Stimulated activated CD4-positive, alpha-beta T cell treated with anti-CD3 and anti-CD28 coated beads, Interleukin-2, amount 100 ng/mL, for 4 hours (primary cell): Measurements from ENCODE around the gene EFTUD2.
"Not testable (repeated sequence)": the region's sequence is repeated elsewhere in the genome, so short reads cannot be mapped to it uniquely, and the experiment has no call there.

Experiments used
- DNase-seq: peaks from one replicate; pipeline ENCODE4 v3.0.0-alpha.2; 2020; ENCODE audit warnings: low read depth

The EFTUD2 gene

DNA sequence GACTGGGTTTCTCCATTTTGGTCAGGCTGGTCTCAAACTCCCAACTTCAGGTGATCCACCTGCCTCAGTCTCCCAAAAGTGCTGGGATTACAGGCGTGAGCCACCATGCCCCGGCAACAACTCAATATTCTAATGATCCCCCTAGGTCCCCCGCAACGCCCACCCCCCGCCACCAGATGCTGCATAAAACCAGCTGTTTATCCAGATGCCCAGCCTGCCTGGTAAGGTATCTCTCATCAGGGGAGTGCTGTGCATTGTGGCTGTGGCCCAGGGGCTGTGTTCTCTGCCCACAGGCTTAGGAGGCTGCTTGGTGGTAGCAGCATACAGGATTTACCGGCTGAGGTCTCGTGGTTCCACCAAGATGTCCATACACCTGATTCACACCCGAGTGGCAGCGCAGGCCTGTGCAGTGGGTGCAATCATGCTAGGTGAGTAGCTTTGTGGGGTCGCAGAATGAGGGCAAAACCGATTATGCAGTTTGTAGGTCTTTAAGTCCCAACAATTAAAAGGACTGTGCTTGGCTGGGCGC is 50.2 kb downstream of the EFTUD2 start:
- DNase-seq: no peak

DNA sequence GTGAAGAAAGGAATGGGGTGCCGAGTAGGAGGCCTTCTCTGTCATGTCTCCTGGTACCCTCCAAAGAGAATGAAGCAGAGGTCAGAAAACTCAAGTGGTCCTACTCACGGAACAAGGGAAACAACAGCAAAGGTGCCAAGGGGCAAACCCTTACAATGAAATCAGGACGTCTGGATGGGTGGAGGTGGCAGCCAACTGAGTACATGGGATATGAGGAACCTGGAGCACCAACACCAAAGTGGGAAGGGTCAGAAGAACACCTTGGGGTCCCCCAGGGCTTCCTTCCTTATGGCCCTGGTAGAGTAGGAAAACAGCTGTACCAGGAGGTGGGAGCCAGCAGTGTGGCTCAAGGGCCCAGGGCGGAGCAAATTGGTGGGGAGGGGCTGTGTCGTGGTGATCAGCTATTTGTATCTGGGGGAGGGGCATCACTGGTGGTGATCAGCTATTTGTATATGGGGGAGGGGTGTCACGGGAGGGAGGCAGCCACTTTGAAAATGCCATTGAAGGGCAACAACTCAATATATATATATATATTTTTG is 50.9 kb downstream of the EFTUD2 start:
- DNase-seq: no peak

DNA sequence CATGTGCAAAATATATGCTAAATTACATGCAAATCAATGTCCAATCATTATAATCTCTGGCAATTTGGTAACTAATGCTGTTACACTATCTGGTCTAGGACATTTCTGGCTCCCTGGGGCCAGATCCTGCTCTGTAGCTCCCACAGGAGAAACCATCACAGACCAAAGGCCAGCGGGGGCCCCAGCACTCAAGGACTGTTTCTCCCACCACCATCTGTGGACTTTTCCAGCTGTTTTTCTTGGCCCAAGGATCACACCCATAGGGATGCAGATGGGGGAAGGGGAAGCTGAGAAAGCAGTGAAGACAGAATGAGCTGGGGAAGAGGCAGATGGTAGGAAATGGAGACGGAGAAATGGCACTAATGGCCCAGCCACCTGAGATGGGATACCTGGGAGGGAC is 51.7 kb downstream of the EFTUD2 start, which contains the start of gene HIGD1B:
TSS of gene HIGD1B (plus strand) at position 298 of the 400 bp plus-strand sequence. CDS start 270 bp downstream, outside the sequence.
- DNase-seq: no peak

GRCh38 chr17:44846206-44846605 is 53.0 kb downstream of the EFTUD2 start:
- DNase-seq: no peak

DNA sequence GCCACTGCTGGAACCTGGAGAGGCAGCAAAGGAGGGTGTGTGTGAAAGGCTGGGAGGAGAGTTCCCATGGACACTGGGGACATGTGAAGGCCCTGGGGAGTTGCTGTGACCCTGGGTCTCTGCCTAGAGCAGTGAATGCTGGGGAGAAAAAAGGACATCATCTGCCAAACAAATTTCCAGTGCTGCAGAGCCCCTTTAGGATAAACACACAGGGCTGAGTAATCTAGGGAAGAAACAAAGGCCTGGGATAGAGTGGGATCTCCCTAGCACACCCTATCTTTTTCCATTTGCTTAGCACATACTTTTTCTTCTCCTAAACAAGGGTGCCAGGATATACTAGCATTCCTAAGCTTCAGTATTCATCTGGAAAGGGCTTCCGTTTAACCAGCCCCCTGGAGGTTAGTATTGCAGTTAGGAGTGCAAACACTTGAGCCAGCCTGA is 54.8 kb downstream of the EFTUD2 start:
- DNase-seq: no peak

GRCh38 chr17:44842748-44843147 is 56.5 kb downstream of the EFTUD2 start:
- DNase-seq: no peak

DNA sequence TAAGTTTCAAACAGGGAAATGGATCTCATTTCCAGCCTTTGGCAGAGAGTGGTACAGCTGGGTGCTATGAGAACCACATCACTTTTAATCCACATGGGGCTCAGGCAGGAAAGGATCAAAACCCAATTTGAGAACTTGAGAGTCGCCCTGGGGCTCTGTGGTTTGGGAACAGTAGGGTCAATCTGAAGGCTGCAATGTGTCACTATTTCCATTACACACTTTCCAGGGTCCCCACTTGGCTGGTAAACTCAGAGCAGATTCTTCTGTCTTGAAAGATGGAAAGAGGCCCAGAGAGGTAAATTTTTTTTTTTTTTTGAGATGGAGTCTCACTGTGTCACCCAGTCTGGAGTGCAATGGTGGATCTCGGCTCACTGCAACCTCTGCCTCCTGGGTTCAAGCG is 58.3 kb downstream of the EFTUD2 start:
- DNase-seq: no peak

GRCh38 chr17:44840274-44840673 is 59.0 kb downstream of the EFTUD2 start:
- no peak for DNase-seq

DNA sequence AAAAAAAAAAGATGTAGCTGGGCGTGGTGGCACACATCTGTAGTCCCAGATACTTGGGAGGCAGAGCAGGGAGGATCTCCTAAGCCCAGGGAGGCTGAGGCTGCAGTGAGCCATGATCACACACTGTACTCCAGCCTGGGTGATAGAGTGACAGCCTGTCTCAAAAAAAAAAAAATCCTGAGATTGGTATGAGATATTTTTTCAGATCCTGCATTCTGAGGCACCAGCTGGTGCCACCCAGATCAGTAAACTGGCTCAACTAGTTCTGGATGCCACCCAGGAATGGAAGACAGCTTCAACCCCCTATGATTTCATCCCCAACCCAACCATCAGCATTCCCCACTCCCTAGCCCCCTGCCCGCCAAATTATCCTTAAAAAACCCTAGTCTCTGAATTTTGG is 62.0 kb downstream of the EFTUD2 start:
- DNase-seq: no peak

DNA sequence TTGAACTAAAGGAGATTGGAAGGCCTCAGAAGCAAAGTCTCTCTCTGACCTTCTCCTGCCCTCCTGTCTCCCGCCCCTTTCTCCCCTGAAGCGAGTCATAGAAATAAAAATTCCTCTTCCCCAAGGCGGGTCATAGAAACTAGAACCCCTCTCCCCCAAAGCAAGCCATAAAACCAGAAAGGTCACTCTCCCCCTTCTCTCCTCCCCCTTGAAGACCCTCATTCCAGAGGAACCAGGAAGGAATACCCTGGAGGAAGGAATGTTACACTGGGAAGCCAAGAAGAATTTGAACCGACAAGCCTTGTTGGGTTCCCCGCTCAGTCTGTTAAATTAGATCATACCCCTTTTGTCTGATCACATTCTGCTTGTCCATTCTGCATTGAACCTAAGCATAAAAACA is 66.4 kb downstream of the EFTUD2 start:
- DNase-seq: no peak

DNA sequence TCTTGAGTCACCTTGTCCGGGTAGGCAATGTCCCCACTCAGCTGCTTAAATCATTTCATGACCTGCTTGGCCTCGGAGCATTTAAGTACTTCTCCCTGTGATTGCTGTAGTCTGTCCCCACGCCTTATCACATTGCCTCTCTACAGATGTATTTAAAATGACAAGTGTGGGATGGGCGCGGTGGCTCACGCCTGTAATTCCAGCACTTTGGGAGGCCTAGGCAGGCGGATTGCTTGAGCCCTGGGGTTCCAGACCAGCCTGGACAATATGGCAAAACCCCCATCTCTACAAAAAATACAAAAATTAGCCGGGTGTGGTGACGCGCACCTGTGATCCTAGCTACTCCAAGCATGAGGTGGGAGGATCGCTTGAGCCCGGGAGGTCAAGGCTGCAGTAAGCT is 67.9 kb downstream of the EFTUD2 start:
- no peak for DNase-seq

- DNase-seq: no peak
Observed at GRCh38 chr17:44830359-44831288, 68.6 kb downstream of the EFTUD2 start.

GRCh38 chr17:44829523-44830358 is 69.5 kb downstream of the EFTUD2 start, which contains the start of gene GJC1:
Gene GJC1 (minus strand): TSS chr17:44830287. CDS start chr17:44805817, 24,470 bp downstream.
- peak; percentile 29 for DNase-seq

- DNase-seq: no peak
Observed at GRCh38 chr17:44828919-44829522, 70.2 kb downstream of the EFTUD2 start.

DNA sequence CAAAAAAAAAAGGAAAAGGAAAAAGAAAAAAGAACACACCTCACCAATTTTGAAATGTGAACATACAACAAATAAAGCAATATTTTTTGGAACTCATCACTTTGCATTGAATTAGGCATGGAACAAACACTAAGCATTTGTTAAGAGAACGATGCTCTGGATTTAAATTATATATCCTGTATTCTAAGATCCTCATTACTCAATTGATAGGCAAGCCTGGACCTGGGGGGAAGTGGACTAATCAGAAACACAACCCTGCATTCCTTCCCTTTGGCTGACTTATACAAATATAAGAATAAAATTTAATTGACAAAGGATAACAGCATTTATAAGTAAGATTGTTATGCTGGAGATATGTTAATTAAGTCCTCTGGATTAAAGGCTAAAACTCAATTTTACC is 71.4 kb downstream of the EFTUD2 start:
- DNase-seq: no peak

- DNase-seq: no peak
Observed at GRCh38 chr17:44826123-44826790, 73.0 kb downstream of the EFTUD2 start.

GRCh38 chr17:44825236-44825635 is 74.0 kb downstream of the EFTUD2 start:
- not testable (repeated sequence) for DNase-seq

DNA sequence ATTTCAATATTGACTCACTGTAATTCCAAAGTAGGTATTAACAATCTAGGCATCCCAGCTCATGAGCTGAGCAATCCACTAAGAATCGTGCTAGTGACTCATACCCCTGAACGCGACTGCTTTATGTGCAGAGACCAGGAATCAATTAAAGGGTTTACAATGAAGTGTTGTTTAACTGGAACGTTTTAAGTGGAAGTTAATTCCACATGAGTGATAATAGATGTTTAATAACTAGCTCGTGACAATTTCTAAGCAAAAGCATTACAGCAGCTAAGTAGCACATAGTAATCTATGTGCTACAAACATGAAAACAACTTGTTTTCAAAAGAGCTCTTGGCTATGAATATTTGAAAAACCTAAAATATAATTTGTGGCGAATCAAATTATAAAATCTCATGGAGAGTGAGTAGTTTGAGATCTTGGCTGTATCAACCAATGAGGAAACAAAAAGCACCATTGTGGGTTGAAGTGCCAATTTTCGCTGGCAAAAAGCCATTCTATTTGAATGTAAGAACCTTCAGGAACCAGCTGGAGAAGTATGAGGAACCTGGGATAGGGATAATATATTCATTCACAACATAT is 78.5 kb downstream of the EFTUD2 start:
- DNase-seq: no peak

DNA sequence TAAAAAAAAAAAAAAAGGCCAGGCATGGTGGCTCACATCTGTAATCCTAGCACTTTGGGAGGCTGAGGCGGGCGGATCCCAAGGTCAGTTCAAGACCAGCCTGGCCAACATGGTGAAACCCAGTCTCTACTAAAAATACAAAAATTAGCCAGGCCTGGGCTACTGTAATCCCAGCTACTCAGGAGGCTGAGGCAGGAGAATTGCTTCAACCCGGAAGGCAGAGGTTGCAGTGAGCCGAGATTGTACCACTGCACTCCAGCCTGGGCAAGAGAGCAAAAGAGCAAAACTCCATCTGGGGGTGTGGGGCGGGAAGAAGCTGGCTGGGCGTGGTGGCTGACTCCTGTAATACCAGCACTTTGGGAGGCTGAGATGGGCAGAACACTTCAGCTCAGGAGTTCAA is 80.7 kb downstream of the EFTUD2 start:
- DNase-seq: not testable (repeated sequence)

- no peak for DNase-seq
Observed at GRCh38 chr17:44812263-44812662, 87.0 kb downstream of the EFTUD2 start.
